K562 (cell line): ENCODE data around the gene MS4A2. TPM values are rescaled to one million over a fixed set of nuclear protein-coding genes. Genes with fewer than 3 reads are reported as not detected.
A peak's percentile ranks its signal among the peaks of the same experiment; 100 is the strongest.

Source experiments
- ATAC-seq: fragments of 200-7000 bp; cut with Tn5 transposase; 3 replicates; pipeline ENCODE4 v1.9.1; 2020; ENCODE audit warnings: moderate library complexity
- BruUV-seq: library from RNA; stranded (reverse); fragments of 400-500 nt; replicated peaks from 2 replicates; lab custom pipeline; 2021; lab: Mats Ljungman, UMichigan
- CTCF ChIA-PET: fragments of 300-600 bp; formaldehyde crosslinking; extraction: SDS; loops from one replicate; lab custom pipeline; 2021; ENCODE audit warnings: low intra/inter-chr PET ratio; lab: Yijun Ruan, JAX
- POLR2A ChIA-PET: fragments of 300-600, 350-650 bp; sonication (Branson Sonifier 250); formaldehyde crosslinking; extraction: SDS; loops from one replicate; lab custom pipeline; 2021; ENCODE audit warnings: antibody characterized with exemption, inconsistent platforms; lab: Yijun Ruan, JAX
- DNase-seq, 4 experiments: peaks; one replicate each; pipeline versions ENCODE4 v3.0.0 to v3.0.0-alpha.2; 2011 to 2018; ENCODE audit warnings: low spot score in 3 of 4, mixed read lengths in 3 of 4; ENCODE audit errors: extremely low read depth in 1 of 4
- FAIRE-seq: peaks from 2 replicates; lab custom pipeline; 2011; peaks lifted over from hg19 to GRCh38; lab: Jason Lieb, UNC
- H2AFZ ChIP-seq: 2 replicates; pipeline ENCODE4 v1.6.0; 2011; ENCODE audit warnings: low read depth, low read length, control low read depth, inconsistent platforms
- H3K27ac ChIP-seq: fragments of 200-600 bp; 3 replicates; pipeline ENCODE4 v1.8.0; 2011; ENCODE audit warnings: low read depth, mild to moderate bottlenecking, control low read depth, inconsistent platforms, low read length, moderate library complexity, mixed read lengths; ENCODE audit errors: extremely low read depth
- H3K27me3 ChIP-seq, 2 experiments: fragments of 300-600 bp in 1 of 2; 2 replicates in 1 of 2; 3 replicates in 1 of 2; pipeline versions ENCODE4 v1.6.0 to v1.8.0; 2011; ENCODE audit warnings: inconsistent platforms in 2 of 2, low read length in 2 of 2, mild to moderate bottlenecking in 1 of 2, mixed read lengths in 1 of 2, moderate library complexity in 1 of 2; ENCODE audit not compliant: control insufficient read depth in 2 of 2, insufficient read depth in 2 of 2
- H3K36me3 ChIP-seq: fragments of 300-600 bp; 3 replicates; pipeline ENCODE4 v1.8.0; 2011; ENCODE audit warnings: mild to moderate bottlenecking, low read length, inconsistent platforms; ENCODE audit not compliant: control insufficient read depth, insufficient read depth
- H3K4me1 ChIP-seq, 2 experiments: fragments of 200-600 bp in 1 of 2; replicated peaks in 1 of 2; 2 replicates in 1 of 2; 3 replicates in 1 of 2; pipeline versions ENCODE4 v1.5.1 to v1.8.0; 2011; ENCODE audit warnings: inconsistent platforms in 2 of 2, low read length in 2 of 2, mild to moderate bottlenecking in 1 of 2, mixed read lengths in 1 of 2, moderate library complexity in 1 of 2; ENCODE audit not compliant: control insufficient read depth in 2 of 2, insufficient read depth in 2 of 2
- H3K4me2 ChIP-seq: 2 replicates; pipeline ENCODE4 v1.6.1; 2011; ENCODE audit warnings: low read length, control low read depth, inconsistent platforms, mixed read lengths; ENCODE audit not compliant: insufficient read depth
- H3K4me3 ChIP-seq: fragments of 200-600 bp; sonication (generic), shearing (Covaris generic); 2 replicates; pipeline ENCODE4 v1.5.1; 2016; ENCODE audit warnings: control low read depth, inconsistent platforms
- H3K79me2 ChIP-seq: fragments of 200-600 bp; 3 replicates; pipeline ENCODE4 v1.8.0; 2011; ENCODE audit warnings: low read length, inconsistent platforms; ENCODE audit not compliant: control insufficient read depth, insufficient read depth
- H3K9ac ChIP-seq, 2 experiments: 2 replicates each; pipeline versions ENCODE4 v1.6.0 to v1.6.1; 2011; ENCODE audit warnings: low read depth in 2 of 2, low read length in 2 of 2, control low read depth in 1 of 2, inconsistent platforms in 1 of 2, mild to moderate bottlenecking in 1 of 2, mixed read lengths in 1 of 2; ENCODE audit not compliant: insufficient read depth in 1 of 2
- H3K9me1 ChIP-seq: one replicate; pipeline ENCODE4 v1.6.0; 2011; ENCODE audit warnings: inconsistent platforms, mild to moderate bottlenecking, low read length, moderate library complexity; ENCODE audit not compliant: control insufficient read depth, insufficient read depth
- H3K9me3 ChIP-seq: replicated peaks from 2 replicates; pipeline ENCODE4 v1.5.1; 2011; ENCODE audit warnings: low read depth, low read length, inconsistent platforms; ENCODE audit not compliant: control insufficient read depth, insufficient read depth
- H4K20me1 ChIP-seq: replicated peaks from 2 replicates; pipeline ENCODE4 v1.6.1; 2011; ENCODE audit warnings: low read length, inconsistent platforms, mixed read lengths; ENCODE audit not compliant: control insufficient read depth, insufficient read depth
- ARID1B ChIP-seq: fragments of 450-650 bp; IDR thresholded peaks from 2 replicates; pipeline ENCODE4 v1.6.1; 2016; ENCODE audit warnings: antibody characterized with exemption, mild to moderate bottlenecking, inconsistent platforms
- ARID2 ChIP-seq: fragments of 450-650 bp; IDR thresholded peaks from 2 replicates; pipeline ENCODE4 v1.6.1; 2017; ENCODE audit warnings: antibody characterized with exemption, mild to moderate bottlenecking
- CBFA2T3 ChIP-seq: fragments of 450-650 bp; IDR thresholded peaks from 2 replicates; pipeline ENCODE4 v1.6.1; 2017
- CREB3L1 ChIP-seq: fragments of 450-650 bp; IDR thresholded peaks from 2 replicates; pipeline ENCODE4 v1.6.1; 2014; ENCODE audit warnings: low read depth, mild to moderate bottlenecking, moderate library complexity, borderline replicate concordance
- CXXC5 ChIP-seq: fragments of 250-450 bp; sonication (Bioruptor Pico); IDR thresholded peaks from 2 replicates; pipeline ENCODE4 v1.8.0; 2022; ENCODE audit warnings: inconsistent platforms, mild to moderate bottlenecking, moderate library complexity
- HLTF ChIP-seq: fragments of 450-650 bp; IDR thresholded peaks from 2 replicates; pipeline ENCODE4 v1.6.1; 2016
- KLF6 ChIP-seq: fragments of 250-450 bp; sonication (Bioruptor Pico); IDR thresholded peaks from 2 replicates; pipeline ENCODE4 v1.4.0; 2020; ENCODE audit warnings: mild to moderate bottlenecking, moderate library complexity, borderline replicate concordance
- MITF ChIP-seq: IDR thresholded peaks from 2 replicates; pipeline ENCODE4 v1.6.1; 2014; ENCODE audit warnings: antibody characterized with exemption
- NR4A1 ChIP-seq, 2 experiments: fragments of 250-450 bp in 1 of 2; fragments of 450-650 bp in 1 of 2; sonication (Bioruptor Pico) in 1 of 2; IDR thresholded peaks; 2 replicates each; pipeline versions ENCODE4 v1.4.0 to v1.6.1; 2016 to 2020; ENCODE audit warnings: mild to moderate bottlenecking in 2 of 2, missing compliant biosample characterization in 1 of 2, missing genetic modification characterization in 1 of 2, moderate library complexity in 1 of 2
- PTRF ChIP-seq: fragments of 450-650 bp; IDR thresholded peaks from 2 replicates; pipeline ENCODE4 v1.6.1; 2016; ENCODE audit warnings: mild to moderate bottlenecking, missing genetic modification characterization, missing compliant biosample characterization
- SIRT6 ChIP-seq: IDR thresholded peaks from one replicate; pipeline ENCODE4 v1.6.1; 2012; ENCODE audit warnings: low read depth, mild to moderate bottlenecking, control low read depth, inconsistent platforms, low read length, moderate library complexity
- SMARCA5 ChIP-seq: fragments of 450-650 bp; IDR thresholded peaks from 2 replicates; pipeline ENCODE4 v1.6.1; 2016
- TAL1 ChIP-seq: fragments of 450-650 bp; IDR thresholded peaks from 2 replicates; pipeline ENCODE4 v1.6.1; 2016; ENCODE audit warnings: mild to moderate bottlenecking
- ZNF655 ChIP-seq: fragments of 250-450 bp; sonication (Bioruptor Pico); IDR thresholded peaks from 2 replicates; pipeline ENCODE4 v1.5.0; 2021
- ZNF740 ChIP-seq, 3 experiments: fragments of 200-800 bp in 1 of 3; sonication (Bioruptor generic) in 1 of 3; sonication (generic) in 1 of 3; formaldehyde crosslinking in 1 of 3; IDR thresholded peaks; 2 replicates each; pipeline versions ENCODE4 v1.6.1 to v1.8.0; 2016 to 2022; ENCODE audit warnings: mild to moderate bottlenecking in 2 of 3, missing compliant biosample characterization in 2 of 3, missing genetic modification characterization in 2 of 3, missing genetic modification reagents in 1 of 3
- WGBS: fragments of 100-300 bp; shearing (Covaris generic); methylation state at CpG from one replicate; pipeline ENCODE4 v1.1.6; 2016; ENCODE audit warnings: low coverage, mixed read lengths; ENCODE audit not compliant: insufficient coverage; ENCODE audit errors: missing lambda C conversion rate; 5-methylcytosine and 5-hydroxymethylcytosine counted together
- in situ Hi-C: fragments of 300-500 bp; cut with MboI; formaldehyde crosslinking; loops from 4 replicates; pipeline ENCODE4 v1.15.0; 2018; ENCODE audit warnings: inconsistent platforms, mixed read lengths
- intact Hi-C: fragments of 100-400 bp; cut with micrococcal nuclease; formaldehyde crosslinking; loops from 2 replicates; pipeline ENCODE4 v1.14.2; 2022
- polyA plus RNA-seq, 8 experiments: library from polyadenylated mRNA; depleted of rRNA in 4 of 8; stranded (reverse) in 5 of 8; unstranded in 3 of 8; fragments of >200 nt; fragmentation: Nextera tagmentation in 2 of 8; fragmentation: Illumina TruSeq in 1 of 8; extraction: Ambion mirVana in 2 of 8; extraction: Trizol in 1 of 8; gene quantifications; 2 replicates each; pipeline versions ENCODE4 v1.2.1 to v1.2.3, GENCODE V29; 2011 to 2014; ENCODE audit warnings: inconsistent platforms in 1 of 8, missing spikeins in 1 of 8
- total RNA-seq, 7 experiments: library from RNA; depleted of rRNA in 6 of 7; stranded (reverse); fragments of >200 nt in 6 of 7; fragmentation: Illumina TruSeq in 2 of 7; extraction: Trizol in 2 of 7; gene quantifications; 2 replicates each; pipeline versions ENCODE4 v1.2.1 to v1.2.3, GENCODE V29; 2011 to 2021; ENCODE audit warnings: low replicate concordance in 1 of 7

MS4A2 gene
- total and polyA plus RNA-seq, 9 of the 15 experiments (the other 6 are each of a cell fraction or from before 2014, with no cell fraction given): 0.06 to 5.7 (median 0.86) TPM

- H3K9me3 ChIP-seq: 0 out of 2 replicates have a peak, but pooled peaks cover 8% of the 10 kb centered on the region
- H4K20me1 ChIP-seq: no peaks in the 10 kb centered on the region
- H3K9ac ChIP-seq: no peak overlapping the region
- H3K4me2 ChIP-seq: no peak overlapping the region; the same call in 1 of the 2 replicates
- no TSS peak for BruUV-seq
- no peaks in the 10 kb centered on the region for H3K79me2 ChIP-seq
- no peak for ATAC-seq
- H2AFZ ChIP-seq: no peak overlapping the region
- H3K36me3 ChIP-seq: no peaks in the 10 kb centered on the region
- H3K9me1 ChIP-seq: no peaks in the 10 kb centered on the region
- H3K27me3 ChIP-seq: no peaks in the 10 kb centered on the region
- ChIA-PET CTCF (no interaction called here), POLR2A (no interaction called here)
- H3K4me1 ChIP-seq: peaks cover 3 to 39% of the 10 kb centered on the region in 2 experiments; a peak in 3 of 5 replicates
- peak overlapping the region; percentile 53; the same call in 1 of the 3 replicates for H3K27ac ChIP-seq
- in situ Hi-C loops: no loop called here
- intact Hi-C loops: loop anchor here (5.0 kb wide), 1 partner anchor 68 kb away; the partner anchor contains the start of gene MS4A3
- no peak overlapping the region for H3K4me3 ChIP-seq
- no peak for FAIRE-seq
- WGBS: 41% methylated on average over 11 of the region's 11 CpGs
- DNase-seq: peak in 1 of 4 experiments; percentile 25
- TF ChIP-seq NR4A1 (CRISPR knock-in tag; IDR thresholded peaks at IDR 0.05): no peak
- TF ChIP-seq NR4A1 (tag; IDR thresholded peaks at IDR 0.05): no peak
- no peak for TF ChIP-seq HLTF
- no peak for TF ChIP-seq ARID2
- peak; percentile 43 for TF ChIP-seq CBFA2T3
- no peak for TF ChIP-seq ZNF740 (CRISPR knock-in tag; IDR thresholded peaks at IDR 0.05)
- no peak for TF ChIP-seq ZNF740 (tag; IDR thresholded peaks at IDR 0.05)
- TF ChIP-seq TAL1: peak; percentile 17; the same call in 1 of the 2 replicates
- no peak for TF ChIP-seq CREB3L1
- peak; percentile 59 for TF ChIP-seq CXXC5 (CRISPR knock-in tag)
- TF ChIP-seq PTRF (tag): no peak
- no peak for TF ChIP-seq ZNF655
- TF ChIP-seq ARID1B: peak; percentile 30; the same call in 1 of the 2 replicates
- TF ChIP-seq SMARCA5: no peak
- no peak for TF ChIP-seq SIRT6
- no peak for TF ChIP-seq KLF6
- no peak for TF ChIP-seq MITF
Observed at GRCh38 chr11:60124802-60125432, 36.5 kb downstream of the MS4A2 start.
